ENCODE measurements around the gene NCOA6. TPM values are rescaled to one million over a fixed set of nuclear protein-coding genes. Genes with fewer than 3 reads are reported as not detected.

Gene NCOA6
- total RNA-seq, 2 experiments from 2014 or later = 15.7 to 17.2 TPM

DNA sequence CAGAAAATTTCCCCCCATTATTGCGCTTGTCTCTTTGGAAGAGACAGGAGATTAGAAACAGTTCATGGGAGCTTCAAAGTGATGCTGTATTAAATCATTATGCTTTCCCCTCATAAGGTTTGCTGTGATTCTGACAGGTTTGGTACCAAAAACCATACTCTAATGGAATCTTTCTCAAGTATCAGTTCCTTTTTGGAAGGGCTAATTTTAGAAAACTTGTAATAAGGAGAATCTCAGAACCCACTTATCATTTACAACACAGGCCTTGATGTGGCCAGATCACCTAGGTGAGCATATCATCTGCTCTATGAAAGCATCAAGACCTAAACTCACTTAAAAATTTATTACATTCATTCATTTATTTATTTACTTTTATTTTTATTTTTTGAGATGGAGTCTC, 70.1 kb downstream of the NCOA6 start:
- Mint-ChIP-seq H3K27me3 (no peaks in the 10 kb centered on the region), H3K36me3 (ENCODE audit: low read depth) (peaks cover 28% of the 10 kb centered on the region), H3K27ac (no peak overlapping the region), H3K9me3 (no peaks in the 10 kb centered on the region), H3K4me1 (ENCODE audit: low read depth) (no peaks in the 10 kb centered on the region), H3K4me3 (no peak overlapping the region)
- intact Hi-C loops (cut with micrococcal nuclease) = no loop called here
- DNase-seq = no peak
- ChIA-PET POLR2A (no interaction called here), CTCF (interaction anchor here (1.4 to 6.9 kb wide), 2 partner anchors 9 to 14 kb away, joined by 4 to 52 read pairs; no protein-coding TSS in a partner anchor)
- TF ChIP-seq, protein P1, sequence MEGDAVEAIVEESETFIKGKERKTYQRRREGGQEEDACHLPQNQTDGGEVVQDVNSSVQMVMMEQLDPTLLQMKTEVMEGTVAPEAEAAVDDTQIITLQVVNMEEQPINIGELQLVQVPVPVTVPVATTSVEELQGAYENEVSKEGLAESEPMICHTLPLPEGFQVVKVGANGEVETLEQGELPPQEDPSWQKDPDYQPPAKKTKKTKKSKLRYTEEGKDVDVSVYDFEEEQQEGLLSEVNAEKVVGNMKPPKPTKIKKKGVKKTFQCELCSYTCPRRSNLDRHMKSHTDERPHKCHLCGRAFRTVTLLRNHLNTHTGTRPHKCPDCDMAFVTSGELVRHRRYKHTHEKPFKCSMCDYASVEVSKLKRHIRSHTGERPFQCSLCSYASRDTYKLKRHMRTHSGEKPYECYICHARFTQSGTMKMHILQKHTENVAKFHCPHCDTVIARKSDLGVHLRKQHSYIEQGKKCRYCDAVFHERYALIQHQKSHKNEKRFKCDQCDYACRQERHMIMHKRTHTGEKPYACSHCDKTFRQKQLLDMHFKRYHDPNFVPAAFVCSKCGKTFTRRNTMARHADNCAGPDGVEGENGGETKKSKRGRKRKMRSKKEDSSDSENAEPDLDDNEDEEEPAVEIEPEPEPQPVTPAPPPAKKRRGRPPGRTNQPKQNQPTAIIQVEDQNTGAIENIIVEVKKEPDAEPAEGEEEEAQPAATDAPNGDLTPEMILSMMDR (IDR thresholded peaks at IDR 0.05) = no peak
- no peak for ATAC-seq

DNA sequence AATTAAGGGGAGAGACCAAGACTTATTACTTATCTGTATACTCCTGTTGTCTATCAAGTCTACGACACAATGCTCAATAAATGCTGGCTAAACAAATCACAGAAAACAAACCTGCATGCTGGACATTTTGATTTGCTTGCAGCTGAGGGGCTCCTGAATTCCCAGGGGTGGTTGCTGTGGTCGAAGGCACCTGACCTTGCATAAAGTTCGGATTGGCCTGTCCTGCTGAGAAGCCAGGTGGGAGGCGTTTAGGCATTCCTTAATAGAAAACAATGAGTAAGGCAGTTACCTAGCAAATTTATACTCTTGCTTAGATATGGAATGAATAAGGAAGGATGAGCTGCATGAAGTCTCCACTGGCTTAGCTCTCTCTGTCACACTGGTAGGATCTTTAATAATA, 70.8 kb downstream of the NCOA6 start:
- DNase-seq (no peak), ATAC-seq (no peak)
- Mint-ChIP-seq H3K4me1 (ENCODE audit: low read depth) (no peaks in the 10 kb centered on the region), H3K36me3 (ENCODE audit: low read depth) (peaks cover 24% of the 10 kb centered on the region), H3K27me3 (no peaks in the 10 kb centered on the region), H3K27ac (no peak overlapping the region), H3K9me3 (no peaks in the 10 kb centered on the region), H3K4me3 (no peak overlapping the region)
- ChIA-PET POLR2A (no interaction called here), CTCF (interaction anchor here (1.3 to 6.9 kb wide), 3 partner anchors 8 to 442 kb away, joined by 4 to 52 read pairs (median 6); no protein-coding TSS in a partner anchor)
- TF ChIP-seq, protein P1 (IDR thresholded peaks at IDR 0.05) = no peak
- intact Hi-C loops (cut with micrococcal nuclease) = no loop called here

DNA sequence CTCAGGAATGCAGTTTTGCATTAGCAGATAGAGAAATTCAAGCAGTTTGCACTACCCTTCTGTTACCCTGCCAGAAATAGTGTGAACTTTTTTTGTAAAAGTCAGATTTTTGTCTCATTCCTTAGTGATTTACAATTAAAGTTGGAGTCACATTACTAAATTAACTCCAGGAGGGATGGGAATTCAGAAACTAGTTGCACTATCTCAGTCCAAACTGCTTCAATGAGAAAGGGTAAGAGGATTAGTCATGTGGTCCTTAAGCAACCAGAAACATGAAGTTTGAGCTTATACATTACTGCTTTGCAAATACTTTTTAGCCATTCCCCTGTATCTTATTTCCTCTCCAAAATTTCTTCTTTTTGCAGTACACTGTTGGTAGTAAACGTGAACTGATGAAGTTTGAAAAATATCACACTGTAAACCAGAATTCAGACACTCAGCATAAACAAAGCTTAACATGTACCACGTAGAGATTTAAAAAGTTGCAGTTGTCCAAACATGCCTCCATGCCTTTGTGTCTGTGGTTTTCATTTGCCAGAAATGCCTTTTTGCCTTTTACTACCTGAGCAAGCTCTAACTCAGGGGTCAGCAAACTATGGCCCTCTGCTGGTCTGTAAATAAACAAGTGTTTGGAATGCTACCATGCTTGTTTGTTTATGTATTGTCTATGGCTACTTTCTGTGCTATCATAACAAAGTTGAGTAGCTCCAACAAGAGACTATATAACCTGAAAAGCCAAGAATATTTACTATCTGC, 71.6 kb downstream of the NCOA6 start:
- intact Hi-C loops (cut with micrococcal nuclease) = no loop called here
- no peak overlapping the region for H3K27ac Mint-ChIP-seq
- POLR2A ChIA-PET = no interaction called here

DNA sequence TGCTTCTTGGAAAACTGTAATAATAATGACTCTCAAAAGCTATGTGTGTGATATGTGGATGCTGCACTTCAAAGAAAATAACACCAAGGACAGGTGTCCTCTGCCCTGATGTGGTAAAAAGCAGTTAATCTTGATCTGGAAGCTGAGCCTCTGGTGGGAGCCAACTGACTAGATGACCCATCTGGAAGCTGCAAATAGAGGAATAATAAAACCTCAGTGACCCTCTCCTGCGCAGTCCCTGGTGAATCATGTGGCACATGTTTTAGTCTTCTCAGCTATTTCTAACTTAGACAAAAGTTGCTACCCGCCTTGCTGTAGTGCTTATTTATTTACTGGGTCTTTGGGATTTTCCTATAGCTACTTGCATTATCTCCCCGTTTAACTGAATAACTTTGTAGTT, 74.0 kb downstream of the NCOA6 start:
- H3K27ac Mint-ChIP-seq = peak overlapping the region; percentile 20
- intact Hi-C loops (cut with micrococcal nuclease) = no loop called here
- H3K4me3 Mint-ChIP-seq = no peak overlapping the region
- peaks cover 10% of the 10 kb centered on the region for H3K36me3 Mint-ChIP-seq (ENCODE audit: low read depth)
- TF ChIP-seq, protein P1 (IDR thresholded peaks at IDR 0.05) = no peak
- ATAC-seq (no peak), DNase-seq (no peak)
- POLR2A ChIA-PET = no interaction called here
- no peaks in the 10 kb centered on the region for H3K9me3 Mint-ChIP-seq
- no peaks in the 10 kb centered on the region for H3K27me3 Mint-ChIP-seq
- CTCF ChIA-PET = no interaction called here
- H3K4me1 Mint-ChIP-seq (ENCODE audit: low read depth) = peaks cover 5% of the 10 kb centered on the region

More for the DNA sequence above, 71.6 kb downstream of the NCOA6 start:
- TF ChIP-seq, protein P1 (IDR thresholded peaks at IDR 0.05) = no peak
- Mint-ChIP-seq H3K4me3 (no peak overlapping the region), H3K36me3 (ENCODE audit: low read depth) (peaks cover 23% of the 10 kb centered on the region), H3K9me3 (no peaks in the 10 kb centered on the region), H3K4me1 (ENCODE audit: low read depth) (no peaks in the 10 kb centered on the region), H3K27me3 (no peaks in the 10 kb centered on the region)
- ATAC-seq (no peak), DNase-seq (no peak)
- CTCF ChIA-PET = interaction anchor here (0.6 to 2.5 kb wide), 3 partner anchors 16 to 441 kb away, joined by 3 to 10 read pairs (median 6); no protein-coding TSS in a partner anchor

DNA sequence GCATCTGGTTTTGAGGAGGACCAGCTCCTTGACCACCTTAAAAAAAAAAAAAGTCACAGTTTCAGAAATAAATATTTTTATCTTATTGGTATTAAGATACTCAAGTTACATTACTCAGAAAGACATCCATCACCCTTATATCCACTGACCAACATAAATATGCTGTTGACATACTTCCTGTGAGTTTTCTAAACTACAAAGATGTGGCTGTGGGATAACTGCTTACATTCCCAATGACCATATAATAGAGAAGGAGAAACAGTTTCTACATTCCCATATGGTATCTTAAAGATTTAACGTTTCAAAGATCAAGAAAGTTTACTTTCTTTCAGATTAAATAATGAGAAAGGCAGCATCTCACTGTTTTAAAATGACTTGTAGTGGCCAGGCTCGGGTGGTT, 75.0 kb downstream of the NCOA6 start:
- TF ChIP-seq, protein P1 (IDR thresholded peaks at IDR 0.05) = no peak
- Mint-ChIP-seq H3K9me3 (no peaks in the 10 kb centered on the region), H3K4me3 (no peak overlapping the region), H3K36me3 (ENCODE audit: low read depth) (peaks cover 13% of the 10 kb centered on the region), H3K27ac (no peak overlapping the region), H3K27me3 (no peaks in the 10 kb centered on the region), H3K4me1 (ENCODE audit: low read depth) (peaks cover 5% of the 10 kb centered on the region)
- ATAC-seq (no peak), DNase-seq (no peak)
- ChIA-PET POLR2A (no interaction called here), CTCF (interaction anchor here (1.3 kb wide), 1 partner anchor 12 kb away, joined by 3 read pairs; no protein-coding TSS in a partner anchor)
- intact Hi-C loops (cut with micrococcal nuclease) = no loop called here

All from activated CD8-positive, alpha-beta T cell treated with anti-CD3 and anti-CD28 coated beads for 36 hours (primary cell).